Measurements from ENCODE around the gene LSMEM2. TPM values are rescaled to one million over a fixed set of nuclear protein-coding genes. Genes with fewer than 3 reads are reported as not detected.

The LSMEM2 gene
- total and polyA plus RNA-seq, 2 of the 8 experiments (the other 6 are each of a cell fraction or from before 2014, with no cell fraction given) = 0.58 to 0.68 TPM

DNA sequence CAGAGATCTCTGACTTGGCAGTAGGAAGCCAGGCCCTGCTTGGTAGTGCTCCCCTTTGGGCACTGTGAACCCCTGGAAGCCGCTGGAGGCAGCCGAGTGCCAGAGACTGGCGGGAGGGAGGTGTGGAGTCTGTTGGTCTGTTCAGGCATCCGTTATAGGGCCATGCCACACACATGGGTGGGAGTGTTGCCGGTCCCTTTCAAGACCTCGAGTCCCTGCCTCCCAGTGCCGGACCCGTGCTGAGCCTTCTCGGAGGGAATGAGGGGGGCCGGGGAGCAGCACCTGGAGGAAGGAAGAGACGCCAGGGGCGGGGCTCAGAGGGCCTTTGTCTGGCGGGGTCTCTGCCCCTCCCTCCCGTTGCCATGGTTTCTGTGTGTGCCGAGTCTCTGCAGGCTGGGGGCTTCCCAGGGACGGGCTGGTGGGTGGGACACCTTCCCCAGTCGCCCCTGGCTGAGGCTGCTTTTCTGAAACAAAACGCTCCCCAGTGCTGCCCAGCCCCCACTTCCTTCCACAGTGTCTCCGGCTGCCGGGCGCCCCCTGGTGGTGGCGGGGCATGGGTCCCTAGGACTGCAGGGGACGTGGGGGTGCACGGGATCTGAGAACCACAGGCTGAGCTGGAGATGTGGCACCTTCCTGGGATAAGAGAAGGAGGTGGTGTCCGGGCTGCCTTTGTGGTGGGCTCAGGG, 32.9 kb upstream of the LSMEM2 start (continued):
- TF ChIP-seq, protein P1, sequence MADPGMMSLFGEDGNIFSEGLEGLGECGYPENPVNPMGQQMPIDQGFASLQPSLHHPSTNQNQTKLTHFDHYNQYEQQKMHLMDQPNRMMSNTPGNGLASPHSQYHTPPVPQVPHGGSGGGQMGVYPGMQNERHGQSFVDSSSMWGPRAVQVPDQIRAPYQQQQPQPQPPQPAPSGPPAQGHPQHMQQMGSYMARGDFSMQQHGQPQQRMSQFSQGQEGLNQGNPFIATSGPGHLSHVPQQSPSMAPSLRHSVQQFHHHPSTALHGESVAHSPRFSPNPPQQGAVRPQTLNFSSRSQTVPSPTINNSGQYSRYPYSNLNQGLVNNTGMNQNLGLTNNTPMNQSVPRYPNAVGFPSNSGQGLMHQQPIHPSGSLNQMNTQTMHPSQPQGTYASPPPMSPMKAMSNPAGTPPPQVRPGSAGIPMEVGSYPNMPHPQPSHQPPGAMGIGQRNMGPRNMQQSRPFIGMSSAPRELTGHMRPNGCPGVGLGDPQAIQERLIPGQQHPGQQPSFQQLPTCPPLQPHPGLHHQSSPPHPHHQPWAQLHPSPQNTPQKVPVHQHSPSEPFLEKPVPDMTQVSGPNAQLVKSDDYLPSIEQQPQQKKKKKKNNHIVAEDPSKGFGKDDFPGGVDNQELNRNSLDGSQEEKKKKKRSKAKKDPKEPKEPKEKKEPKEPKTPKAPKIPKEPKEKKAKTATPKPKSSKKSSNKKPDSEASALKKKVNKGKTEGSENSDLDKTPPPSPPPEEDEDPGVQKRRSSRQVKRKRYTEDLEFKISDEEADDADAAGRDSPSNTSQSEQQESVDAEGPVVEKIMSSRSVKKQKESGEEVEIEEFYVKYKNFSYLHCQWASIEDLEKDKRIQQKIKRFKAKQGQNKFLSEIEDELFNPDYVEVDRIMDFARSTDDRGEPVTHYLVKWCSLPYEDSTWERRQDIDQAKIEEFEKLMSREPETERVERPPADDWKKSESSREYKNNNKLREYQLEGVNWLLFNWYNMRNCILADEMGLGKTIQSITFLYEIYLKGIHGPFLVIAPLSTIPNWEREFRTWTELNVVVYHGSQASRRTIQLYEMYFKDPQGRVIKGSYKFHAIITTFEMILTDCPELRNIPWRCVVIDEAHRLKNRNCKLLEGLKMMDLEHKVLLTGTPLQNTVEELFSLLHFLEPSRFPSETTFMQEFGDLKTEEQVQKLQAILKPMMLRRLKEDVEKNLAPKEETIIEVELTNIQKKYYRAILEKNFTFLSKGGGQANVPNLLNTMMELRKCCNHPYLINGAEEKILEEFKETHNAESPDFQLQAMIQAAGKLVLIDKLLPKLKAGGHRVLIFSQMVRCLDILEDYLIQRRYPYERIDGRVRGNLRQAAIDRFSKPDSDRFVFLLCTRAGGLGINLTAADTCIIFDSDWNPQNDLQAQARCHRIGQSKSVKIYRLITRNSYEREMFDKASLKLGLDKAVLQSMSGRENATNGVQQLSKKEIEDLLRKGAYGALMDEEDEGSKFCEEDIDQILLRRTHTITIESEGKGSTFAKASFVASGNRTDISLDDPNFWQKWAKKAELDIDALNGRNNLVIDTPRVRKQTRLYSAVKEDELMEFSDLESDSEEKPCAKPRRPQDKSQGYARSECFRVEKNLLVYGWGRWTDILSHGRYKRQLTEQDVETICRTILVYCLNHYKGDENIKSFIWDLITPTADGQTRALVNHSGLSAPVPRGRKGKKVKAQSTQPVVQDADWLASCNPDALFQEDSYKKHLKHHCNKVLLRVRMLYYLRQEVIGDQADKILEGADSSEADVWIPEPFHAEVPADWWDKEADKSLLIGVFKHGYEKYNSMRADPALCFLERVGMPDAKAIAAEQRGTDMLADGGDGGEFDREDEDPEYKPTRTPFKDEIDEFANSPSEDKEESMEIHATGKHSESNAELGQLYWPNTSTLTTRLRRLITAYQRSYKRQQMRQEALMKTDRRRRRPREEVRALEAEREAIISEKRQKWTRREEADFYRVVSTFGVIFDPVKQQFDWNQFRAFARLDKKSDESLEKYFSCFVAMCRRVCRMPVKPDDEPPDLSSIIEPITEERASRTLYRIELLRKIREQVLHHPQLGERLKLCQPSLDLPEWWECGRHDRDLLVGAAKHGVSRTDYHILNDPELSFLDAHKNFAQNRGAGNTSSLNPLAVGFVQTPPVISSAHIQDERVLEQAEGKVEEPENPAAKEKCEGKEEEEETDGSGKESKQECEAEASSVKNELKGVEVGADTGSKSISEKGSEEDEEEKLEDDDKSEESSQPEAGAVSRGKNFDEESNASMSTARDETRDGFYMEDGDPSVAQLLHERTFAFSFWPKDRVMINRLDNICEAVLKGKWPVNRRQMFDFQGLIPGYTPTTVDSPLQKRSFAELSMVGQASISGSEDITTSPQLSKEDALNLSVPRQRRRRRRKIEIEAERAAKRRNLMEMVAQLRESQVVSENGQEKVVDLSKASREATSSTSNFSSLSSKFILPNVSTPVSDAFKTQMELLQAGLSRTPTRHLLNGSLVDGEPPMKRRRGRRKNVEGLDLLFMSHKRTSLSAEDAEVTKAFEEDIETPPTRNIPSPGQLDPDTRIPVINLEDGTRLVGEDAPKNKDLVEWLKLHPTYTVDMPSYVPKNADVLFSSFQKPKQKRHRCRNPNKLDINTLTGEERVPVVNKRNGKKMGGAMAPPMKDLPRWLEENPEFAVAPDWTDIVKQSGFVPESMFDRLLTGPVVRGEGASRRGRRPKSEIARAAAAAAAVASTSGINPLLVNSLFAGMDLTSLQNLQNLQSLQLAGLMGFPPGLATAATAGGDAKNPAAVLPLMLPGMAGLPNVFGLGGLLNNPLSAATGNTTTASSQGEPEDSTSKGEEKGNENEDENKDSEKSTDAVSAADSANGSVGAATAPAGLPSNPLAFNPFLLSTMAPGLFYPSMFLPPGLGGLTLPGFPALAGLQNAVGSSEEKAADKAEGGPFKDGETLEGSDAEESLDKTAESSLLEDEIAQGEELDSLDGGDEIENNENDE (IDR thresholded peaks at IDR 0.05; ENCODE audit: insufficient replicate concordance, low read length) = no peak
- TF ChIP-seq, protein P2, sequence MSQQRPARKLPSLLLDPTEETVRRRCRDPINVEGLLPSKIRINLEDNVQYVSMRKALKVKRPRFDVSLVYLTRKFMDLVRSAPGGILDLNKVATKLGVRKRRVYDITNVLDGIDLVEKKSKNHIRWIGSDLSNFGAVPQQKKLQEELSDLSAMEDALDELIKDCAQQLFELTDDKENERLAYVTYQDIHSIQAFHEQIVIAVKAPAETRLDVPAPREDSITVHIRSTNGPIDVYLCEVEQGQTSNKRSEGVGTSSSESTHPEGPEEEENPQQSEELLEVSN (IDR thresholded peaks at IDR 0.05) = peak; percentile 47
- no peak for TF ChIP-seq SUZ12 (IDR thresholded peaks at IDR 0.05; ENCODE audit: low read length)
- TF ChIP-seq SAP30 (IDR thresholded peaks at IDR 0.05; ENCODE audit: insufficient read depth, insufficient replicate concordance, low read length) = no peak
- no peak for TF ChIP-seq KDM4A (IDR thresholded peaks at IDR 0.05; ENCODE audit: low read depth, low read length, severe bottlenecking)
- TF ChIP-seq, protein P3, sequence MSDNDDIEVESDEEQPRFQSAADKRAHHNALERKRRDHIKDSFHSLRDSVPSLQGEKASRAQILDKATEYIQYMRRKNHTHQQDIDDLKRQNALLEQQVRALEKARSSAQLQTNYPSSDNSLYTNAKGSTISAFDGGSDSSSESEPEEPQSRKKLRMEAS (IDR thresholded peaks at IDR 0.05) = peak; percentile 35
- TF ChIP-seq EGR1 (IDR thresholded peaks at IDR 0.05; ENCODE audit: borderline replicate concordance, low read depth, low read length) = peak; percentile 74
- peak; percentile 36 for TF ChIP-seq TAF7 (optimal IDR thresholded peaks at IDR 0.05; ENCODE audit: borderline replicate concordance, low read depth, low read length)
